H1 (cell line): ENCODE measurements around the gene AK5. TPM values are rescaled to one million over a fixed set of nuclear protein-coding genes. Genes with fewer than 3 reads are reported as not detected.

ENCODE experiments used
- ASH2L ChIP-seq: fragments of 200-600, 300-600 bp; sonication (generic); IDR thresholded peaks from one replicate; pipeline ENCODE4 v1.7.1; 2017; ENCODE audit warnings: low read length
- BACH1 ChIP-seq: IDR thresholded peaks from 2 replicates; pipeline ENCODE4 v1.6.1; 2012; ENCODE audit warnings: low read length, improper control_type of control experiment
- BCL11A ChIP-seq, 2 experiments: IDR thresholded peaks; one replicate each; pipeline ENCODE4 v1.6.1; 2011; ENCODE audit warnings: low read depth in 2 of 2, low read length in 2 of 2, mild to moderate bottlenecking in 2 of 2
- EP300 ChIP-seq, 2 experiments: IDR thresholded peaks; 1 replicate in 1 of 2; 2 replicates in 1 of 2; pipeline ENCODE4 v1.6.1; 2011 to 2012; ENCODE audit warnings: low read depth in 2 of 2, low read length in 2 of 2, mild to moderate bottlenecking in 2 of 2, borderline replicate concordance in 1 of 2, inconsistent platforms in 1 of 2, moderate library complexity in 1 of 2
- EZH2 ChIP-seq: fragments of 200-600 bp; sonication (generic); IDR thresholded peaks from 2 replicates; pipeline ENCODE4 v1.7.1; 2012; ENCODE audit warnings: low read depth, mild to moderate bottlenecking, moderate library complexity, low read length, inconsistent platforms; ENCODE audit not compliant: severe bottlenecking
- FOSL1 ChIP-seq: IDR thresholded peaks from 2 replicates; pipeline ENCODE4 v1.6.1; 2011; ENCODE audit warnings: mild to moderate bottlenecking, low read depth, low read length, moderate library complexity; ENCODE audit not compliant: insufficient read depth
- RAD21 ChIP-seq, 2 experiments: IDR thresholded peaks in 1 of 2; conservative IDR thresholded peaks in 1 of 2; 2 replicates each; pipeline ENCODE4 v1.6.1; 2011; ENCODE audit warnings: low read depth in 2 of 2, low read length in 2 of 2, improper control_type of control experiment in 1 of 2, inconsistent platforms in 1 of 2, mild to moderate bottlenecking in 1 of 2, moderate library complexity in 1 of 2
- SIX5 ChIP-seq: IDR thresholded peaks from 2 replicates; pipeline ENCODE4 v1.6.1; 2011; ENCODE audit warnings: mild to moderate bottlenecking, low read depth, low read length
- polyA plus RNA-seq, 7 experiments: library from polyadenylated mRNA; depleted of rRNA in 3 of 7; stranded (reverse) in 5 of 7; unstranded in 2 of 7; fragments of >200 nt in 5 of 7; fragments of 200-250 nt in 2 of 7; gene quantifications; 1 replicate in 5 of 7; 2 replicates in 1 of 7; 4 replicates in 1 of 7; pipeline versions ENCODE4 v1.2.1 to v1.2.3, GENCODE V29; 2011 to 2013; ENCODE audit warnings: missing spikeins in 2 of 7, mixed read lengths in 2 of 7
- total RNA-seq: library from RNA; stranded (reverse); fragmentation: NEBNext Ultra II Directional; extraction: Animal tissue kit (Norgen Biotek cat#: 25700); gene quantifications from 2 replicates; pipeline ENCODE4 v1.2.1, GENCODE V29; 2021
- TF ChIP-seq, protein P1 (sequence below): IDR thresholded peaks from 2 replicates; pipeline ENCODE4 v1.6.1; 2011; ENCODE audit warnings: low read depth, mild to moderate bottlenecking, low read length; ENCODE audit not compliant: insufficient read depth

AK5 gene
- total and polyA plus RNA-seq, 2 of the 8 experiments (the other 6 are each of a cell fraction or from before 2014, with no cell fraction given): 2.0 to 7.1 TPM

- TF ChIP-seq FOSL1 (no peak), BACH1 (no peak), BCL11A (IDR thresholded peaks at IDR 0.05; ENCODE audit: low read depth in 2 of 2, low read length in 2 of 2) (no peak), EZH2 (no peak), EP300 (IDR thresholded peaks at IDR 0.05; ENCODE audit: borderline replicate concordance in 1 of 2, low read depth in 2 of 2, low read length in 2 of 2) (no peak), ASH2L (no peak), SIX5 (no peak), RAD21 (IDR thresholded peaks at IDR 0.05 in 1 of 2, conservative IDR thresholded peaks at IDR 0.05 in 1 of 2; ENCODE audit: low read depth in 2 of 2, low read length in 2 of 2) (no peak)
- TF ChIP-seq, protein P1, sequence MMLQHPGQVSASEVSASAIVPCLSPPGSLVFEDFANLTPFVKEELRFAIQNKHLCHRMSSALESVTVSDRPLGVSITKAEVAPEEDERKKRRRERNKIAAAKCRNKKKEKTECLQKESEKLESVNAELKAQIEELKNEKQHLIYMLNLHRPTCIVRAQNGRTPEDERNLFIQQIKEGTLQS: no peak
Observed at GRCh38 chr1:77360256-77360655, 78.4 kb downstream of the AK5 start (continued).
